ENCODE measurements around the gene PLA2G6.

Gene PLA2G6

DNA sequence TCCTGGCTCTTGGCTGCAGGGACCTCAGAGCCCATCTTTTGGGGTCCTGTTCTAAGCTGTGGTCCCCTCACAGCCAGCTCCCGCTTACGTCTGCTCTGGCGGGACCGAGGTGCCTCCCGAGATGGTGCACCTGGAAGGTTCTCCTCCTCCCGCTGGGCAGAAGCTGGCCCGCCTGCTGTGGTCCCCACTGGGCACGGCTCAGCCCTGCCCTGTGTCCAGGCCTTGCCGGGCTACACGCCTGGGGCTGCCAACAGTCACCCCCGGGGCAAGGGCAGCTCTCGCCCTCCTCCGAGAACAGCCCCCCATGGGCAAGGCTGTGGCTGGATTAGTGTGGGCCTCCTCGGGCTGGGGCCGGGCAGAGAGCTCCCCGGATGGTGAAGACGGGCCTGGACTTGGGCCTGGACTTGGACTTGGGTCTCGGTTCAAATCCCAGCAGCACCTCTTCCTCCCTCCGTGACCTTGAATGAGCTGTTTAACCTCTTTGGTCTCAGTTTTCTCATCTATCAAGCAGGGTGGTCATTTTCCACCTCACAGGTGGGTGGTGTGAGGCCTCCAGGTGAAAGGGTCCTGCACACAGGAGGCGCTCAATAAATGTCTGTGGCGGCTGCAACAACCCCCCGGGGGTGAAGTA is 72.1 kb downstream of the PLA2G6 start:
- no peak for DNase-seq (ENCODE audit: low spot score)

DNA sequence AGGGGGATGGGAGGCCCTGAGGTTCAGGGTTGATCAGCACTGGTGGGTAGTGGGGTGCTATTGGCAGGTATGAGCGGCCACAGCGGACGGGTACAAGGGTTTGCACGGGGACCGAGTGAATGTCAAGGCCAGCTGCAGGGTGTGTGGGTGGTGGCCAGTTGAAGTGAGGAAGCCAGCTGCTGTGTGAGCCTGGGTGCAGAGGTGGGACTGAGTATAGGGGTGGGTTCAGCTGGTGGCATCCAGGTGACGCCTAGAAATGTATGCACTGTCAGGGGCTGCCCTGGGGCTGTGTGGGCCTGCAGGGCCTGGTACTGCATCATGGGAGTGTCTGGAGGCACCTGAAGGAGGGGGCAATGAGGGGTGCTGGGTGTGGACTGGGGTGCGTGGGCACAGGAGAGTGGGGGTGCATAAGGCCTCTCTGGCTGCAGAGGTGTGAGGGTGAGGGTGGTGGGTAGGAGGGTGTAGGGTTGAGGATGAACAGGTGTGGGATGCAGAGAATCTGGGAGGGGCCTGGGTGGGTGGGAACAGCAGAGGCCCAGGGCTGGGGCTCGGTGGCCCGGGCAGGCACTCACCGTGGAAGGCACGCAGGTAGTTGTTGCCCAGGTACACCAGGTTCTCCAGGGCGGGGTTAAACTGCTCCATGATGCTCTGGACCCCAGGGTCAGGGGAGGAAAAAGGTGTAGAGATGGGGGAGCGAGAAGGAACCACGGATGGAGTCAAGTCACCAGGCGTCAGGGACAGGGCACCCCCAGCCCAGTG is 72.9 kb downstream of the PLA2G6 start:
- no peak for DNase-seq (ENCODE audit: low spot score)

DNA sequence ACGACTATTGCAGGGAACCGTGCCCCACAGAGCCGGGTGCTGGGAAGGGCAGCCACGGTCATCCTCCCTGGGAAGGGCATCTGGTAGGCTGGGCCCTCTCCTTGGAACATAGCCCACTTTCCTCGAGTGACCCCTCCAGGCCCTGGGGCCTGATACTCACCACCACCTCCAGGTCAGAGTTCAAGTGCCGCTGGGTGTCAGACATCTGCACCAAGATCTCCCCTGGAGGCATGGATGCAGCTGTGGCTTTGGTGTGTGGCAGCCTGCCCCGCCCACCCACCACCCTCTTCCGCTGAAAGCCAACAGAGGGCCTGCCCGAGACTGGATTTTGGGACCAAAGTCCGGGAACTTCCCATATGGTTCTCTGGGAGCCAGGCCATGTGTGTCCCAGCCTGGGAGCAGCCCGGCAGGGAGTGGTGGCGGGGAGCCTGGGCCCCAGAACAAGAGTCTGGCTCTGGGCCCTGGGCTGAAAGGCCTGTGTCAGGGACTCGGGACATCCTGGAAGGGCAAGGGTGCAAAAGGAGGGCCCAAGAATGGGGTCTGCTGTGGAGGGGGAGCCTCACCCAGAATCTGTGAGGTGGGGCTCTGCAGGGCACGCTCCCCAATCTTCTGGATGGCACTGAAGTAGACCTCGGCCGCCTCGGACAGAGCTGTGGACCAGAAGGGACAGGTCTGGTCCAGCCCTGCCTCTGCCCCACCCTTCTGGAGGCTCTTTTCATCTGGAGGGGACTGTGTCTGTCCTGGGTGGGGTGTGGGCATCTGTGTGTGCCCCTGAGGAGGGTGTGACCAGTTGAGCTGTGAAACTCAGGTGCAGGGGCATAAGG is 73.7 kb downstream of the PLA2G6 start:
- no peak for DNase-seq (ENCODE audit: low spot score)

DNA sequence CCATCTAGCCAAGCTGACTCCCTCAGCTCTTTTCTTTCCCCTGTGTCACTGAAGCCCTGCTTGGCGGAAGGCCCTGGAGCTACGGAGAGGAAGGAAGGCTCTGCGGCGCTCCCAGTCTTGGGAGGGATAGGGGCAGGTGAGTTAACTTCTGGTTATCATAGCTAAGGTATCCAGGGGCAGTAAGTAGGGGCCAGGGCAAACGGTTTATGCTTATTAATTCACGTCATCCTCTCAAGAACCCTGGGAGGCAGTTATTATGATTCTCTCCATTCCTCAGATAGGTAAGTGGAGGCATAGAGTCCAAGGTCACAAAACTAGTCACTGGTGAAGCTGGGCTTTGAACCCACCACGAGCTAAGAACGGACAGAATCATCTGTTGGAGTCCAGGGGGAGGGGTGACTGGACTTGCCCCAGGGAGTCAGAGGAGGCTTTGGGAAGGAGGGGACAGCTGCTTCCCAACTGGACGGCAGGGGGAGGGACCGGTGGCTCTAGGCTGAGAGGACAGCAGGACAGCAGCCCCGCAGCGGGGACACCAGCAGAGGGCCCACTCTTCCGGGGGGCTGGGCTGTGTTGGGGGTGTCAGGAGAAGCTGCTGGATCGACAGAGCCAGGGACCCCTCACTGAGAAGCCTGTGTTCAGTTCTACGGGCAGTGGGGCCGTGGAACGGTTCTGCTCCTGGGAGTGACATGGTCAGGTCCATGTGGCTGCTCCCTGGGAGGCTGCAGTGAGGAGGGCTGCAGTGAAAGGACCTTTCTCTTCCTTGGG is 74.6 kb downstream of the PLA2G6 start:
- no peak for DNase-seq (ENCODE audit: low spot score)

DNA sequence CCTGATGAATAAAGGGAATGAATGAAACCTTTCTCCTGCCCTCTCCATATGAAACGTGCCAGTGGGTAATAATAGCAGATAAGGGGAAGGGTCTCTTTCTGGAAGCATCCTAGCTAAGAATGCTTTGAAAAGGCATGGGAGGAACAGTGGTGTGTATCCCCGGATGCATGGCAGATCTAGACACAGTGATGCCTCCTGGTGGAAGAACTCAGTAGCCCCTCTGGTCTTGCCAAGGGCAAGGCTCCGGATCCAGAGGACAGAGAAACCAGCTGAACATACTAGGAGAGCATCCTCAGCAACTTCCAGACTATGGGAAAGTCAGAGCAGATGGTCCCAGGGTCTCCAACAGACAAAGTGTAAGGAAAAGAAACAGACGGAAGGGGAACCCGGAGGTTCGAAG is 77.5 kb downstream of the PLA2G6 start:
- DNase-seq (ENCODE audit: low spot score), result no peak

DNA sequence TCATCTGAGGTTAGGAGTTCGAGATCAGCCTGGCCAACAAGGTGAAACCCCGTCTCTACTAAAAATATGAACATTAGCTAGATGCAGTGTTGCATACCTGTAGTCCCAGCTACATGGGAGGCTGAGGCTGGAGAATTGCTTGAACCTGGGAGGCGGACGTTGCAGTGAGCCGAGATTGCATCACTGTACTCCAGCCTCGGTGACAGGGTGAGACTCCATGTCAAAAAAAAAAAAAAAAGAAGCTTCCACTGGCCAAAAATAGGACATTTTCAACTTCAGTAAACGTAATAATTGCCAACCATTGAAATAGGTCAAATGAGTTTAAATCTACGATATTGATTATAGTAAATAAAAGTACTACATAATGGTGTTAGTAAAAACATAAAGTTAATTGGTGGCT is 78.0 kb downstream of the PLA2G6 start:
- no peak for DNase-seq (ENCODE audit: low spot score)

DNA sequence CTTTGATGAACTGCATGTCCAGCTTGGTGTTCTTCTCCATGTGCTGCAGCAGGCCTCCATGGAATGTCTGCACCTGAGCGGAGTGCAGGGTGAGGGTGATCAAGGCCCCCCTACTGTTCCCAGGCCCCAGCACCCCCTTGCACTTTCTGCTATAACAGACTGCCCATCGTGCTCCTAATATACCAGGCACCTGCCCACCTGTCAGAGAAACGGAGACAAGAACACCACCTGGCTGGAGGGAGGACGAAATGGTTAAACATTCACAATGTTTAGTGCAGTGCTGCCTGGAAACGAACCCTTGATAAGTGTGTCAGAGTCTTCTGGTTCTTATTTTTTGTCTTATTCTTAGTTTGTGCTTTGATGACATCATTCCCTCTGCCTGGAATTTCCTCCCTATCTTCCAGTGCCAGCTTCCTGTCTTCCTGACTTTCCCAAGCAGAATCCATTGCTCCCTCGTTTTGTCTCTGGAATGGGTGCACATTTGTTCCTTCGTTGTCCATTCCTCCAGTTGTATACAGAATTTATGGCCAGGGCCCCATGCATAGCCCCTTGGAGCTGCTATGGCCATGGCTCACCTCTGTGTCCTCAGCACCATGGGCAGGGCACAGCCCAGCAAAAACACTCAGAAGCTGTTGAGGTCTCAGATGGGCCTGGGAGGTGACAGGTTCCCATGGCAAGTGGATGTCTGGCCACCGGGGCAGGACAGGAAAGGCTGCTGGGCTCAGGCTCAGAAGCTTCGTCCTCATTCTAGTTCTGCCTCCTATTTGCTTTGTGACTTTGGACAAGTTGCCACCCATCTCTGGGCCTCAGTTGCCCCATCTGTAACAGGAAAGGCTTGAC is 83.0 kb downstream of the PLA2G6 start:
- no peak for DNase-seq (ENCODE audit: low spot score)

DNA sequence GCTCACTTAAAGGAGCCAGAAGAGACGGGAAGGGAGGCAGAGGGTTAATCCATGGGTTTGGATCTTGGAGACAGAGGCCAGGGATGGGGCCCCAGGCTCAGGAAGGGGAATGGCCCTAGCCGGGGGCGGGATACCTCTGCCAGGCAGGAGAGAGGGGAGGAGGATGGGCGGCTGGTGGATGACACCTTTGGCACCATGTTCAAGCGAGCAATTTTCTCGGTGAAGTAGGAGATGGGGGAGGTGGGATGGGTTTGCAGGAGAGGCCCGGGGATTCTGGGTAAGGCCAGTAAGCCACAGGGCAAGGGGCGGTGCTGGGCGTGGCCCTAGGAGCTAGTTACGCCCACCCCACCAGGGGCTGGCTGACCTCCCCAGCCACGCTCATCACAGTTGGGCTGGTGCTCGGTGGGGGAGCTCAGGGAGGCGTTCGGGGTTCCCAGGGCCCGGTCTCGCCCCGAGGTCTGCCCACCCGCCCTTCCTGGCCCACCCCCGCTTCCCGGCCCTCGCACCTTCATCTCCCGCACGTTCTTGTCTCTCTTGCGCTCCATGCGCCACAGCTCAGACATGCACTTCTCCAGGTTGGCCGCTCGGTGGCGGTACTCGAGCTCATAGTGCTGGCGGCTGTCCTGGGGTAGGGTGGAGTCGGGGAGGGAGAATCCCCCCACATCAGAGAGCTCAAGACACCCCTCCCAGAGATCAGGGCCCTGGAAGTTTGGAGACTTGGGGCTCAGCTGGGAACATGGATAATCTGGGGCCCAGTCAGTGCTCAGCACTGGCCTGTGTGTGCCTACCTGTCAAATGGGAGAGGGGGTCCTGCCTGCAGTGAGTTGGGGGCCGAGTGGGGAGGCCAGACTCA is 83.8 kb downstream of the PLA2G6 start:
- DNase-seq (ENCODE audit: low spot score), result no peak

DNA sequence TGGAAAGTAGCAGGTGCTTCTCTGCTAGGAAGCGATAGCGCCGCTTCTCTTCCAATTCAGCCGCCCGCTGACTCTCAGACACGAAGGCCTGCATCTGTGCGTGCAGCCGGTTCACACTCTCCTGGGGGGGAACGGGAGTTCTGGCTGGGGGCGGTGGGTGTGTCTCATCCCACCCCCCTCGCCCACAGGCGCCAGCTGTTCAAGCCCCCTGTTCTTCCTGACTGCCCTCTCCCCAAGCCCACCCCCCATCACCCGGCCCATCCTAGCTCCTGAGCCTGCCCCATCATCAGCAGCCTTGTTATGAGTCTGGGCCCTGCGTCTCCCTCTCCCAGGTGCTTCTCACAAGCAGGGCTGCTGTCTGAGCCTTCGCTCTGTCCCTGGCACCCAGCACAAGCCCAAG is 84.6 kb downstream of the PLA2G6 start:
- DNase-seq (ENCODE audit: low spot score), result no peak

DNA sequence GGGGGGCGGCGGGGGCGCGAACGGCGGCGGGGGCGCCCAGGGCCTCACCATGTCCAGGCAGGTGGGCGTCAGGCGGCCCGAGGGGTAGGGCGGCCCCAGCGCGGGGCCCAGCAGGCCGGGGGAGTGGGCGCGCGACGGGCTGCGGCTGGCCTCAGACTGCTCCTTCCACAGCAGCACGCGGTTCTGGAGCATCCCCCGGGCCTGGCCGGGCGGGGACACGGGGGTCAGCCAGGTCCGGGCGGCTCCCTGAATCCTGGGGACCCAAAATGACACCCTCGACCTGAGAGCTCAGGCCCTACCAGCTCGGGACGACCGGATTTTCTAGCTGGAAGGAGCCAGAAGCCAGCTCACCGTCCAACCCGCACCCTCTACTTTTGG is 92.2 kb downstream of the PLA2G6 start:
- no peak for DNase-seq (ENCODE audit: low spot score)

DNA sequence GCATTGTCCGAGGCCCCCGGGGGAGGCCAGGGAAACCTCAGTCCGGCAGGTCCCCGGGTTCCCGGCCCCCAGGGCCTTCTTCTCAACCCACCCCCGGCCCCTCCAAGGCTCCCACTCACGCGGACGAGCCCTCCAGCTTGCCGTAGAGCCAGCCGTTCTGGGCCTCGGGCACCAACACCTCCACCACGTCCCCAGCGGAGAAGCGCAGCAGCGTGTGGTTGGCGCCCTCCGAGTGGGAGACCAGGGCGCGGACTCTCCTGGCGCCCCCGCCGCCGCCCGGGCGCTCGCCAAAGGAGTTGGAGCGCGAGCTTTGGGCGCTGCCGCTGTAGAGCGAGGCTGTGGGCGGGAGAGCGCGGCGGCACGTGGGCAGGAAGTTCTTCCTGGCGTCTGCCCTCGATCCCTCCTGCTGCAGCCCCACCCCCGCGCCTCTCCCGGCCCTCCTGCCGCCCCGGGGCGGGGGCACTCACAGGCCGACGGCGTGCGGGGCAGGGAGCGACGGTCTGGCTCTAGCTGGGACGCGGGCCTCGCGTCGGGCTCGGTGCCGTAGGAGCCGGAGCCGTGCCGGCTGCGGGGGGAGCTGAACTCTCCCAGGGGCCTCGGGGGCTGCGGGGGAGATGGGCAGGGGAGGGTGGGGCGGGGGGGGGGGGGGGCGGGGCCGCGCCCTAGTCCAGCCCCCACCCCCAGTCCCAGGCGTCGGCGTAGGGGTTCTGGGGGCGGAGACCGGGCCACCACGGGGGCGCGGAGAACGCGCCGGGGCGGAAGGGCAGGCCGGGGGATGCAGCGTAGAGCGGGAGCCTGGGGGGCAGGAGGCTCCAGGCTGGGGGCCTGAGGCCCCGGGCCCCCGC is 92.8 kb downstream of the PLA2G6 start:
- no peak for DNase-seq (ENCODE audit: low spot score)

DNA sequence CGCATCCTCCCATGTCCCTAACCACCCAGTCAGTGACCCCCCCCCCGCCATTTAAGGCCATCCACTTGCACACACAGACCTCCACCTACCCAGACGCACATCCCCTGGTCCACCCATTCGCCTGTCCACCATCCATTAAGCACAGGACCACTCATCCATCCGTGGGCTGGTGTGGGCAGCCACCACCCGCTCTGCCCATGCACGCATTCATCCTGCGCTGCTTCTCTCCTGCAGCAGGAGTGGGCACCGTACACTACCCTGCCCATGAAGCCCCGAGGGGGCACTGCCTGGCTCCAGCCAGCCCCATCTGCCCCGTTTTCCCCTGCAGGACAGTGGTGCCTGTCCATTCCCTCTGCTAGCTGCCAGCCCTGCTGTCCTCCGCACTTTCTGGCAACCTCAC is 93.8 kb downstream of the PLA2G6 start:
- no peak for DNase-seq (ENCODE audit: low spot score)

DNA sequence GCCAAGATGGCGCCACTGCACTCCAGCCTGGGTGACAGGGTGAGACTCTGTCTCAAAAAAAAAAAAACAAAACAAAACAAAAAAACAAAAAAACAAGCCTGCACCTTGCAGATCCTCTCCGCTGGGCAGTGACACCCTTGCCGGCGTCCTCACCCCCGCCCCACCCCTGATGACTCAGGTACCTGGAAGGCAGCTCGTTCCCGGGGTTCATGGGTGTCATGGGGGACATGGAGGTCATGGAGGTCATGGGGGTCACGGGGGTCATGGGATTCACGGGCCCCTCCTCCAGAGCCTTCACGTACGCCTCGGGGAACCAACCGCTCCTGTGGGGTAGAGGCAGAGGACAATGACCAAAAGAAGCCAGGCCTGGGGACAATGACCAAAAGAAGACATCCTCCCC is 94.7 kb downstream of the PLA2G6 start:
- DNase-seq (ENCODE audit: low spot score), result no peak

DNA sequence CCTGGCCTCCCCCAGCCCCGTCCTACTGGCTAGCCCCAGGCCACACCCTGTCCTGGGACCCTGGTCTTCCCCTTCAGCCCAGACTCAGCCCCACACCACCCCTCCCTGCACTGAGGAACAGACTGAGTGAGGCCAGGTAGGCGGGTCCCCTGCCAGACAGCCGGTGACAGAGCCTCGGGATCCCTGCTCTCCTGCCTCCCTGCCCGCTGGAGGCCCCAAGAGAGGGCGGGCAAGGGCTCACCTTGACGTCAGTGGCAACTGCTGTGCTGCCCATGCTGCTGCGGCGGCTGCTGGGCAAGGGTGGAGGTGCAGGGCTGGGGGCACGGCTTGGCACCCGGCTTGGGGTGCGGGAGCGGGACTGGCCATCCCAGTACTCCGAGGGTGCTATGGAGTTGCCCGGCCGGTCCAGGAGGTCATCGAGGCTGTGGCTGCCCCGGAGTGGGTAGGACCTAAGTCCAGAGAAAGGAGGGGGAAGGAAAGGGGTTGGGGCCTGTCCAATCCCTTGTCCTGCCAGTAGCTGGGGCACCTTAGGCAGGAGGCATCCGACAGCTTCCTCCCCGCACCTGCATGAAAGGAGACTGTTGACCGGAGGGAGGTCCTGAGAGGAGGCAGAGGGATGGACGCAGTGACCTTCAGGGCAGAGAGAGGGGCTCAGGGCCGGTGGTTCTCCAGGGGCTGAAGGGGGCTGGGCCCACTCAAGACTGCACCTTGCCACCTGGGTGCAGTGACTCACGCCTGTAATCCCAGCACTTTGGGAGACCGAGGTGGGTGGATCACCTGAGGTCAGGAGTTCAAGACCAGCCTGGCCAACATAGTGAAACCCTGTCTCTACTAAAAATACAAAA is 95.4 kb downstream of the PLA2G6 start:
- no peak for DNase-seq (ENCODE audit: low spot score)

DNA sequence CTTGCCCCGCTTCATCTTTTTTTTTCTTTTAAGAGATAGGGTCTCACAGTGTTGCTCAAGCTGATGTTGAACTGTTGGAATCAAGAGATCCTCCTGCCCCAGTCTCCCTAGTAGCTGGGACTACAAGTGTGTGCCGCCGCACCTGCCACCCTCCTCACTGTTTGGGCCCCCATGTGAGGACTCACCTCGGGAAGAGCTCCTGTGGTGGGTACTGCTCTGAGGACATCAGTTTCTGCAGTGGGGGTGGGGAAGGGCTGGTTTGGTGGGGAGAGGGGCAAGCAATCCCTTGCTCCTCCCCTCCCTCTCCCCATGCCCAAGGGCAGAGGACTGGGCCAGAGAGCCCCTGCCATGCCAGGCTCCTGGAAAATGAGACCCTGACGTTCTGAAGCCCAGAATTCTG is 96.1 kb downstream of the PLA2G6 start:
- DNase-seq (ENCODE audit: low spot score), result no peak

DNA sequence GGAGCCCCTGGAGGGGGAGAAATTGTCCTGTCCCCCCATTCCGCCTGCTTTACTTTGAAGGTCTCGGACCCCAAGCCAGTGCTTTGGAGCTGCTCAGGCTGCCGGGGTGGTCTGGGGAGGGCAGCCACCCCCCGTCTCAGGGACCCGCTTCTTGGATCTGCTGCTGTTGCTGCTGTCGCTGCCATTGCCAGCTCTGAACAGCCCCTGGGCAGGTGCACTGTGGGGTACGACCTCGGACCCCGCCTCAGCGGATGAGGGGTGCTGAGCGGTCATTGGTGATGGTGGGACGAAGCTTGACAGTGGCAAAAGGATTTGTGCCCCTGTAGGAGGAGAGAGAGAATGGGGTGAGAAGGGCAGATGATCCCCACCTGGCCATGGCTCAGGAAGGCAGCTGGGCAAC is 96.6 kb downstream of the PLA2G6 start:
- no peak for DNase-seq (ENCODE audit: low spot score)

DNA sequence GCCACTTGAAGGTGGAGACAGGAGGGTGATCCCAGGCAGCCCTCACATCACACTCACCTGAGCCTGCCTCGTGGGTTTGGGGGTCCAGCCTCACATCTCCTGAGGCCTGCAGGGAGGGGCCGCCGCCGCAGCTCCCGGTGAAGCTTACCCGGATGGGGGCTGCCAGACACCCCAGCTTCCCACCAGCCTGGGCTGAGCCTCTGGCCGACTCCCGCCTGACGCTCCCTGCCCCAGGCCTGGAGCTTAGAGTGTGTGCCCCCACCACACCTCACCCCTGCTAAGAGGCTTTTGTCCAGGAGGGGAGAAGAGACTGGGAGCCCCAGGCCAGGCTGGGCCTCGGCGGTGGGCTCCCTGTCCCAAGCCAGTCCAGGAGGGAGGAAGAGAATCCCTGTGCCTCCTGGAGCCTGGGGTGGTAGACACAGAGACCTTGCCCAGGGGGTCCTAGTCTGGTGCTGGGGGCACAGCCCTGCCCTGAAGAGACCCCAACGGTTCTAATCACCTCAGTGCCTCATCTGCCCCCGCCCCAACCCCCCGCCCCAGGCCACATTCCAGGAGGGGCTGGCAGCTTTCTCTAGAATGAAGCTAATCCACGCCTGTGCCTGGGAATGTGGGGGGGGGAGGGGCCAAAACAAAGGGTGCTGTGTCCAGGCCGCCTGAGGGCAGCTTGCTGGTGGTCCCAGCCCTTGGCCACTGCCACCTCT is 97.5 kb downstream of the PLA2G6 start, which contains the start of gene SLC16A8:
SLC16A8 (minus strand) TSS at position 254 of the 701 bp plus-strand sequence. CDS start 1,311 bp downstream, outside the sequence.
- DNase-seq (ENCODE audit: low spot score), result no peak
